Measurements from ENCODE around the gene SBNO1.

GRCh38 chr12:123401753-123402683 is 37.4 kb upstream of the SBNO1 start:
- TF ChIP-seq EZH2 (IDR thresholded peaks at IDR 0.05; ENCODE audit: borderline replicate concordance, low read depth, low read length, severe bottlenecking): no peak
- TF ChIP-seq CTCF (IDR thresholded peaks at IDR 0.05; ENCODE audit: extremely low read depth in 1 of 2, insufficient read depth in 1 of 2, low read depth in 1 of 2, low read length in 2 of 2): no peak
- no peak for TF ChIP-seq POLR2A (IDR thresholded peaks at IDR 0.05; ENCODE audit: low read depth, low read length)
- no peak for TF ChIP-seq GATA2 (IDR thresholded peaks at IDR 0.05; ENCODE audit: insufficient read depth, insufficient read length, low read depth, low read length)
- no peak for TF ChIP-seq MYC (IDR thresholded peaks at IDR 0.05; ENCODE audit: low read depth, low read length)
- TF ChIP-seq POLR2AphosphoS5 (IDR thresholded peaks at IDR 0.05; ENCODE audit: insufficient read depth, low read depth, low read length): no peak
- TF ChIP-seq, protein P1, sequence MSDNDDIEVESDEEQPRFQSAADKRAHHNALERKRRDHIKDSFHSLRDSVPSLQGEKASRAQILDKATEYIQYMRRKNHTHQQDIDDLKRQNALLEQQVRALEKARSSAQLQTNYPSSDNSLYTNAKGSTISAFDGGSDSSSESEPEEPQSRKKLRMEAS (IDR thresholded peaks at IDR 0.05; ENCODE audit: insufficient read depth, insufficient read length): no peak
- TF ChIP-seq FOS (IDR thresholded peaks at IDR 0.05; ENCODE audit: borderline replicate concordance, insufficient read depth, low read length): no peak
- no peak for TF ChIP-seq JUN (IDR thresholded peaks at IDR 0.05; ENCODE audit: borderline replicate concordance, insufficient read depth, insufficient read length, low read depth)
